ENCODE data around the gene CD55. TPM values are rescaled to one million over a fixed set of nuclear protein-coding genes. Genes with fewer than 3 reads are reported as not detected.

Gene CD55
- total RNA-seq, 1 donor from 2014 or later = 98.6 TPM

DNA sequence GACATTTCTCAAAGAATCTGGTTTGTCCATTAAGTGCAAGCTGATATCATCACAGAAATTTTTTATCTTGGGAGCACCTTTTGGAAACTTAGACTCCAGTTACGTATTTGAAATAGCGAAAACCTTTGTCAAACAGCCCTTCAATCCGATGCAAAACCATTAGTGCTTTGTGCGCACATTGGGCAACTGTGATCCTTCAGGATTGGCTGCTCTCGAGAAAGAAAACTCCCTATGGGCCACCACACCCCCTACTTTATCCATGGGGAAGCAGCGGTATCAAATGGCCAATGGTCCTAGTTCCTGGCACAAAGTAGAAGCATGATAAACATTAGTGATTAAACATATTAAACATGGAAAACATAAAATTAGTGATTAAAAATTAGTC lies 16.0 kb upstream of the CD55 start:
- intact Hi-C loops (cut with micrococcal nuclease) = no loop called here

GRCh38 chr1:207306023-207306422 lies 15.5 kb upstream of the CD55 start:
- intact Hi-C loops (cut with micrococcal nuclease) = no loop called here

- intact Hi-C loops (cut with micrococcal nuclease) = no loop called here
These were observed 14.9 kb upstream of the CD55 start for GRCh38 chr1:207306603-207307002.

GRCh38 chr1:207308451-207309190 lies 12.9 kb upstream of the CD55 start:
- intact Hi-C loops (cut with micrococcal nuclease) = no loop called here

- intact Hi-C loops (cut with micrococcal nuclease) = no loop called here
These were observed 11.7 kb upstream of the CD55 start for GRCh38 chr1:207309745-207310273.

- intact Hi-C loops (cut with micrococcal nuclease) = no loop called here
These were observed 9.4 kb upstream of the CD55 start for GRCh38 chr1:207311888-207312603.

DNA sequence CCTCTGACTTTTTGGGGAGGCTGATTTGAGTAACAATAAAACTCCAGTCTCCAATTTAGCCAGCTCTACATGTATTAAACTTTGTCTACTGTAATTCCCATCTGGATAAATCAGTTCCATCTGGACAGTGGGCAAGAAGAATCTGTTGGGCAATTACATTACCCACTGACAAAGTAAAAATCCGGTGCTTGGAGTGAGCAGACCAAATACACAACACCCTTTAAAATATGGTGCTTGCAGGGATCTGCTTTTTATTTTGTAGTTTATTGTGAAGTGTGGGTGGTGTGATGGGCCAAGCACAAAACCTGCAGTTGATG lies 8.9 kb upstream of the CD55 start:
- intact Hi-C loops (cut with micrococcal nuclease) = no loop called here

DNA sequence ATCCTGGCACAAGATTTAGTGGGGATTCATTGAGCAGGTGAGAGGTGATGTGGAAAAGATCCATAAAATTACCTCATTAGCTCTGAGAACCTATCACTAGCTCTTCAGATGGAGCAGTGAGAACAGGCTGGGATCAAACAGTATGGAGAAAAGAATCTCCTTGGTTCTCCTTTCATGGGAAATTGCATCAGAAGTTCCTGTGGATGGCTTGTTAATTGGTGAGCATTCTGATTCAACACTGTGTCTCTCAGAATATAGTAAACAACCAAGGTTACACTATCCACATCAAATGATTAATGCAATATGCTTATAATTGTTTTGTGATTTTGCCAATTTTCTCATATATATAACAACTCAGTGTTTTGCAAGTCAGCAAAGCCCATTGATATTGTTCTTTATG lies 8.3 kb upstream of the CD55 start:
- intact Hi-C loops (cut with micrococcal nuclease) = no loop called here

GRCh38 chr1:207314816-207315215 lies 6.7 kb upstream of the CD55 start:
- intact Hi-C loops (cut with micrococcal nuclease) = no loop called here

DNA sequence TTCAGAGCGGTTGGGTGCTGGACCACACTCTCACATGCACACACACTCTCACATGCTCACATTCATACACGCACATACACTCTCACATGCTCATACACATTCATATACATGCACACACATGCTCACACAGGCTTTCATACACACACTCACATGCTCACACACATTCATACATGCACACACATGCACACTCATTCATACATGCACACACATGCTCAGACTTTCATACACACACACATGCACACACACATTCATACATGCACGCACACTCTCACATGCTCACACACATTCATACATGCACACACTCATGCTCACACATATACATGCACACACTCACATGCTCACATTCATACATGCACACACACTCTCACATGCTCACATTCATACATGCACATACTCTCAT lies 6.0 kb upstream of the CD55 start:
- intact Hi-C loops (cut with micrococcal nuclease) = no loop called here

- intact Hi-C loops (cut with micrococcal nuclease) = no loop called here
These were observed 5.3 kb upstream of the CD55 start for GRCh38 chr1:207316141-207316540.

DNA sequence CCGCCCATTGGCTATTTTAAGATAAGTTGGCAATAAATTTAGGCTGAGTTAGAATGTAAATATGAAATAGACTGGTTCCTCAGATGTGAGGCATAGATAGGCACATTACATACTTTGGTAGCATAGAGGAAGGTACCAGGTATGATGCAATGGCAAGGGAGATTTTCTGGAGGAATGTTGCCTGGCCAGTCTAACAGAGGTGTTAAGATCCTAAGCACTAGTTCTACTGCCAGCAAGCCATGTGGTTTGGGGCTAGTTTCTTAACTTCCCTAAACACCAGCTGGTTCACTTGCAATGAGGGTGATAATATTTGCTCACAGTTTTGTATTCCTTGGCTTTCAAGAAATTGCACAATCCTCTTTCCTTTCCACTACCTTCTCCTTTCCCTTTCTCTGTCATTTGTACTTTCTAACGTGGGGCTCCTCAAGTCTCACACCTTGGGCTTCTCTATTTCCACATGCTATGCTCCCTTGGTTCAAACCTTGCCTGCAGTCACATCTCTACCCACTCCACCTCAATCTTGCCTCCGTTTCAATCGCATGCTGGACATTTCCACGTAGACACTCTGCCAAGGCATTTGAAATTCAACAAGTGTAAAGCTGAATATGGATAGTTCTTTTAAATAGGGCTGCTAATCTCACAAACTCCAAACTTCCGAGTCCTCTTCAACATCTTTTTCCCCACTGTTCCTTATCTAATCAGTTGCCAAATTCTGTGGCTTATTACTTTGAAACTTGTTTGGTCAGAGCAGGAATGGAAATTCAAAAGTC lies 4.7 kb upstream of the CD55 start:
- intact Hi-C loops (cut with micrococcal nuclease) = no loop called here

DNA sequence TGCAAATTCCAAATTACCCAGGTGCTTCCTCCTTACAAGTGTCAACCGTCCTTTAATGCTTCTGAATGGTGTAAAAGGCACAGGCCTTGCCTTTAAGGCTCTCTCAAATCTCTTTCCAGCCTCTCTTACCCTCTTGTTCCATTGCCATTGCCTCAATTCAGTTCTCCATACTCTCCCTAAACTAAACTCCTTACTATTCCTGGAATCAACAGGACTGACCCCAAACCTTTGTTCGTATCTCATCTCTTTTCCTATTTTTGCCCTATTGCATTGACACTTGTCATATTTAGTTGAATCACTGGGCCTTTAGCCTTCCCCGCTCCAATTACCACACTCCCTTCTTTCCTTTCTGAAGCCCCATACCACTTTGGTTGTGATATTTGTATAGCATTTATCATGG lies 3.9 kb upstream of the CD55 start:
- intact Hi-C loops (cut with micrococcal nuclease) = no loop called here

DNA sequence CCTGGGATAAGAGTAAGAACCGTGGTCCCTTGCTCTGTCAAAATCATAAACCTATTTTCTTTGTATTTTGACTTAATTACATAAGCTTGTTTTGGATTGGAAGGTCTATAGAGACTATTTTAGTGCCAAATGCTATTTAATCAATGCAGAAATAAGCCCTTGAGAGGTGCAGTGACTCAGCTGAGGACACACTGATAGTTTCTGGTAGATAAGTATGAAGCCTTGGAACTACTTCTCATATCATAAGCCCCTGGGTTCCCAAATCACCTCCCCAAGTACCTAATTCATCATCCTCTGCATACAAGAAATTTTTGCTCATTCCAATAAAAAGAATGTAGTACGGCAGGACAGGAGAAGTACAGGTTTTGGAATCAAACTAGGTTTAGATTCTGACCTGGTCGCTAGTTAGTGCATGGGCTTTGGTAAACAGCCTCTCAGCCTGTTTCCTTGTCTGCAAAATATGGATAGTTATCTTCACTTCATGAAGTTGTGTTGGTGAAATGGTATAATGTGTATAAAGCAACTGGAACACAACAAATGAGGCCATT lies 3.3 kb upstream of the CD55 start:
- intact Hi-C loops (cut with micrococcal nuclease) = no loop called here

GRCh38 chr1:207319199-207319598 lies 2.3 kb upstream of the CD55 start:
- intact Hi-C loops (cut with micrococcal nuclease) = no loop called here

GRCh38 chr1:207320105-207320504 lies 1.4 kb upstream of the CD55 start:
- intact Hi-C loops (cut with micrococcal nuclease) = loop anchor here (5.0 to 10.0 kb wide), 3 partner anchors 235 to 507 kb away; partner anchors contain the start of genes C4BPB and CD46

DNA sequence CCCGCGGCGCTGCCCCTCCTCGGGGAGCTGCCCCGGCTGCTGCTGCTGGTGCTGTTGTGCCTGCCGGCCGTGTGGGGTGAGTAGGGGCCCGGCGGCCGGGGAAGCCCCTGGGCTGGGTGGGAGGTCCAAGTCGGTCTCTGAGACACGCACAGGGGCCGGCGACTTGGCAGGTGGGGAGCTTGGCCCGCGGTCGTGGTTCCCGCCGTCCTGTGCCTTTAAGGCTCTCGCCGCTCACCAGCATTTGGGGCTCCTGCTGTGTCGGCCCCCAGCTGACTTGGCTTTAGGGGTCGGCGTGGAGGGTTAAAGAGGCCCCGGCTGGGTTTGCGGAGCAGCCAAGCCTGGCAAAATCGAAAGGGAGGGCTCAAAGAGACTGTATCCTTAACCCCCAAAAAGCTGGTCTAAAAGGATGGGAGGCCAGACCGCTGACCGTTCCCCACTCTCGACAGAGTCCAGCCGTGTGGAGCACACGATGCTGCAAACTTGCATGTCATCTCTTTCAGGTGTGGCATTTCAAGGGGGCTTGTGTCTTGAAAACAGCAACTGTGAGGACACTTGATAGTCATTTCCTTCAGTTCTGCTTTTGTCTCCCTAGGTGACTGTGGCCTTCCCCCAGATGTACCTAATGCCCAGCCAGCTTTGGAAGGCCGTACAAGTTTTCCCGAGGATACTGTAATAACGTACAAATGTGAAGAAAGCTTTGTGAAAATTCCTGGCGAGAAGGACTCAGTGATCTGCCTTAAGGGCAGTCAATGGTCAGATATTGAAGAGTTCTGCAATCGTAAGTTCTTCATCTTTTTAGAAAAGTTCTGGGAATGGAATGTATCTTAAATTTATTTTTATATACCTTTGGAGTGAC lies 540 bp downstream of the CD55 start:
- intact Hi-C loops (cut with micrococcal nuclease) = loop anchor here (1.0 to 10.0 kb wide), 7 partner anchors 14 to 505 kb away; partner anchors contain the start of genes C4BPB and CD46

DNA sequence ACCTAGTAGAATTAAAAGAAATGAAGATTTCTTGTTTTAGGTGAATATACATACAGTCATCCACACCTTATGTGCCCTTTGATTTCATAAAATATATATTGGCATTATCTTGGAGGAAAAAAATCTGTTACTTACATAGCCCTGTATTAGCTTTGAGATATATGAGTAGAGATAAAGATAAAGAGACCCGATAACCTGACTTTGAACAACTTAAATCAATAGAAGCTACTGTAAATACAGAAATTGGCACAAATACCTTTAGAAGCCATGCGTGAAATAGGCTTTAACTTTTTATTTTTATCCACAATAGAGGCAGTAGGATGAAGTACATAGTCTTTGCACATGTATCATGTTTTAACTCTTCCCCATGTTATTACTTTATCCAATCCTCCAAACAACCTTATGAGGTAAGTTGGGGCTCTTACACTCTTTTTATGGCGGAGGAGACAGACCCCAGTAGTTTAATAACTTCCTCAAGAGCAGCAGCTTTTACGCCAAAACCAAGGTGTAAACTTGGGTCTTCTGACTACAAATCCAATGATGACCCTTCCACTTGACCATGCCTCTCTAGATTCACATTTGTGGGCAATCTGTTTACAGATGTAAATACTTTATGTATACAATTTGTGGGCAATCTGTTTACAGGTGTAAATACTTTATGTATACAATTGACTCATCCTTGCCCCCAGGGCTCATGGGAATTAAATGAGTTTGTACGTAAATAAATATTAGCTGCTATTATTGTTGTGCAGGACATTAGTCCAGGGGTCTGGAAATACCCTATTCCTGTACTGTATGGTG lies 2.1 kb downstream of the CD55 start:
- intact Hi-C loops (cut with micrococcal nuclease) = loop anchor here (5.0 to 10.0 kb wide), 3 partner anchors 239 to 504 kb away; partner anchors contain the start of genes C4BPB and CD46

DNA sequence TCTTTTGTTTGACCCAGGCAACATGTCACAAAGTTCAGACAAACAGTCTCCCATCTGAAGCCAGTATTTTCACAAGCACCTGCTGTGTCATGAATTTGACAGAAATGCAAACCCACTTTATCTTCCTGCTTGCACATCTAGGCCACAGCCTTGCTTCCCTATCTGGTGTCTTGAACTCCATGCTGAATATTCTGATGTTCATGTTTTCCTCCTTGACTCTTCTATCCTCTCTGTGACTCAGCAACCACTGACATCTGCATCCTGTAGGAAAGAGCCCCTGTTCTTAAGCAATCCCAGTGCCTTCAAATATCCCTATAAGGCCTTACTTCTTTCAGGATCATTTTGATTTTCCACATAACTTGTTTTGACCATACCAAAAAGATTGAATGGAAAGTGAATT lies 6.5 kb downstream of the CD55 start:
- intact Hi-C loops (cut with micrococcal nuclease) = loop anchor here (10.0 kb wide), 1 partner anchor 243 kb away; the partner anchor contains the start of gene C4BPB

All from T-helper 2 cell treated with Interferon-gamma antibody and Interleukin-4, amounts not matched to agents 100 ng/mL and 5 ng/mL, for 36 hours (primary cell).